Lower leg skin (tissue), 3 donors: ENCODE data around the gene TP53AIP1.

Experiments used
- CTCF ChIP-seq, 3 donors: fragments of 450-650 bp; IDR thresholded peaks; one replicate each; pipeline ENCODE4 v1.5.1; 2016; ENCODE audit warnings: antibody characterized with exemption in 3 of 3, mild to moderate bottlenecking in 3 of 3, moderate library complexity in 2 of 3
- POLR2A ChIP-seq, 2 donors: fragments of 450-650 bp; IDR thresholded peaks; one replicate each; pipeline ENCODE4 v1.6.1; 2016 to 2017; ENCODE audit warnings: antibody characterized with exemption in 2 of 2, mild to moderate bottlenecking in 1 of 2, moderate library complexity in 1 of 2

- TF ChIP-seq CTCF (IDR thresholded peaks at IDR 0.05) (no peak), POLR2A (IDR thresholded peaks at IDR 0.05) (no peak)
These were observed 25.4 kb downstream of the TP53AIP1 start for GRCh38 chr11:128917144-128917724.
